ENCODE data around the gene CDRT15. TPM values are rescaled to one million over a fixed set of nuclear protein-coding genes. Genes with fewer than 3 reads are reported as not detected.

CDRT15 gene
- total and polyA plus RNA-seq, 8 donors = 0.83 to 1.6 (median 1.0) TPM; not detected in 2

DNA sequence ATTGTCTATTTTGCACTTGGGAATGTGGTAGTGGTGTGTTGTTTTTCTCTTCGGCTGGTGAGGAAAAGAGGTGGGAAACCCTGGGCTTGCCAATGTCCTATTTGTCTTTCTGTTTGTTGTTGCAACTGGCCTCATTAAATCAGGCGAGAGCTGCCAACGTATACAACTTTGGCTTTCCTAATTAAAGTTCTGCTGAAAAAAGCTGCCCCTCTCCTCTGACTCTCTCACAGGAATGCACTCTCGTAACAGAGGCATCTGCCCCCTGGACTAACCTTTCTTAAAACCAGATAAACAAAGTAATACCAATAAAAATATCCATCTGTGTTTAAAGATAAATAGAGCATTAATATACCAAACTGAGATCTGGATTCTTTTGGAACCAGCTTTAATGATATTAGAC is 7.8 kb downstream of the CDRT15 start:
- H3K4me1 ChIP-seq = no peaks in the 10 kb centered on the region
- intact Hi-C loops (cut with DNase I) = no loop called here
- DNase-seq (no peak), ATAC-seq (no peak)
- no peaks in the 10 kb centered on the region for H3K27me3 ChIP-seq
- no peak overlapping the region for H3K27ac ChIP-seq
- no peak overlapping the region for H3K4me3 ChIP-seq
- H3K36me3 ChIP-seq = no peaks in the 10 kb centered on the region
- TF ChIP-seq, protein P1, sequence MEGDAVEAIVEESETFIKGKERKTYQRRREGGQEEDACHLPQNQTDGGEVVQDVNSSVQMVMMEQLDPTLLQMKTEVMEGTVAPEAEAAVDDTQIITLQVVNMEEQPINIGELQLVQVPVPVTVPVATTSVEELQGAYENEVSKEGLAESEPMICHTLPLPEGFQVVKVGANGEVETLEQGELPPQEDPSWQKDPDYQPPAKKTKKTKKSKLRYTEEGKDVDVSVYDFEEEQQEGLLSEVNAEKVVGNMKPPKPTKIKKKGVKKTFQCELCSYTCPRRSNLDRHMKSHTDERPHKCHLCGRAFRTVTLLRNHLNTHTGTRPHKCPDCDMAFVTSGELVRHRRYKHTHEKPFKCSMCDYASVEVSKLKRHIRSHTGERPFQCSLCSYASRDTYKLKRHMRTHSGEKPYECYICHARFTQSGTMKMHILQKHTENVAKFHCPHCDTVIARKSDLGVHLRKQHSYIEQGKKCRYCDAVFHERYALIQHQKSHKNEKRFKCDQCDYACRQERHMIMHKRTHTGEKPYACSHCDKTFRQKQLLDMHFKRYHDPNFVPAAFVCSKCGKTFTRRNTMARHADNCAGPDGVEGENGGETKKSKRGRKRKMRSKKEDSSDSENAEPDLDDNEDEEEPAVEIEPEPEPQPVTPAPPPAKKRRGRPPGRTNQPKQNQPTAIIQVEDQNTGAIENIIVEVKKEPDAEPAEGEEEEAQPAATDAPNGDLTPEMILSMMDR (IDR thresholded peaks at IDR 0.05) = no peak
- no peaks in the 10 kb centered on the region for H3K9me3 ChIP-seq

DNA sequence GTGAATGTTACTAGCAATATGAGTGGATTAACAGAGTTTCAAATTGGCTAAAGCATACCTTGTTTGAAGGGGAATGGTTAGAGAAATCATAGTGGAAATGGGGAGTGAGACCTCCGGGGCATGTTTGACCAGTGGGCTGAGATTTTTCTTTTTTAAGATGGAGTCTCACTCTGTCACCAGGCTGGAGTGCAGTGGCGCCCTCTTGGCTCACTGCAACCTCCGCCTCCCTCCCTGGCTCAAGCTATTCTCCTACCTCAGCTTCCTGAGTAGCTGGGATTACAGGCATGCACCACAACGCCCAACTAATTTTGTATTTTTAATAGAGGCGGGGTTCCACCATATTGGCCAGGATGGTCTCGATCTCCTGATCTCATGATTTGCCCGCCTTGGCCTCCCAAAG is 9.6 kb downstream of the CDRT15 start:
- no peak overlapping the region for H3K27ac ChIP-seq
- no peaks in the 10 kb centered on the region for H3K9me3 ChIP-seq
- ATAC-seq (no peak), DNase-seq (no peak)
- H3K4me3 ChIP-seq = no peak overlapping the region
- H3K27me3 ChIP-seq = no peaks in the 10 kb centered on the region
- TF ChIP-seq, protein P1 (IDR thresholded peaks at IDR 0.05) = no peak
- H3K4me1 ChIP-seq = no peaks in the 10 kb centered on the region
- H3K36me3 ChIP-seq = no peaks in the 10 kb centered on the region
- intact Hi-C loops (cut with DNase I) = no loop called here

DNA sequence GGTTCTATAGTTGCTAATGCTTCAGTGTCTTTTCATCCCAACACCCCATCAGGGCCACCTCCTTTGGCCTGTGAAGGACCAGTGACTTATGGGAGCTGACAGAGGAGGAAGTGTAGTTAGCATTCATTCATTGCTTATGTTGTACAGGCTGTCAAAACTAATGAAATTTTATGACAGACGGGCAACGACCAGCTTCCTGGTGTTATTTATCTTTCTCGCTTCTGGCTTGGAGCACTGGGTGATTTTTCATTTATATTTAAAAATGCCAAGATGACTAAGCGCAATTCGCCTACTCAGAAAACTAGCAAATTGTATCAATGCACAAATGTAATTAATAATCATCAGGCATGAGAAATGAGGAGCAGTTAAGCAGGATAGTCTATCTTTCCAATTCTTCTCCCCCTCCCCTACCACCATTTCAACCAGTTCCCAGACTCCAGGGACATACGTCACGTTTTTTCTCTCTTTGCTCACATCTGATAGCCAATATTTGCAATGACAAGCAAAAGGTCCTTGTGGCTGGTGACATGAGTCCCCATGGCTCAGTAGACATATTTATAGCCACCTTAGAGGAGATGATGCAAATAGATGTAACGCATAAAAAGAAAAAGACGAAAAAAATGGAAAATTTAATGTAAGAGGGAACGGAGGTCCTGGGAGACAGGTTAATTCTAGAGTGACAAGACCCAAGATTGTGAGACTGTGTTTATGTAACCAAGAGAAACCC is 11.2 kb downstream of the CDRT15 start:
- TF ChIP-seq, protein P1 (IDR thresholded peaks at IDR 0.05) = no peak

DNA sequence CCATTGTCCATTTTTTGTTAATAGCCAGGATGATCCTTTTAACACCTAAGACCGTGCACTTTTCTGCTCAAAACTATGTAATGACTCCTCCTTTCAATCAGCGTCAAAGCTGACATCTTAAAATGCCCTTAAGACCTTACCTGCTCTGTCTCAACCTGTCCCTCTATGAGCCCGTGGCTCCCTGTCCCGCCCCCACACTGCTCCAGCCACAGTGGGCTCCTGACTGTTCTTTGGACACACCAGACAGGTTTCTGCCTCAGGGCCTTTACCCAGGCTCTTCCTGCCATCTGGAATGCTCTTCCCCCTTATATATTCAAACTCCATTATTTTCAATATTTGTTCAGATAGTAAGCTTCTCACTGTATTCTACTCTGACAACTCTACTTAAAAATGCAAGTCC is 14.1 kb downstream of the CDRT15 start:
- no peaks in the 10 kb centered on the region for H3K27me3 ChIP-seq
- TF ChIP-seq, protein P1 (IDR thresholded peaks at IDR 0.05) = no peak
- no peaks in the 10 kb centered on the region for H3K9me3 ChIP-seq
- H3K4me1 ChIP-seq = no peaks in the 10 kb centered on the region
- no peak overlapping the region for H3K4me3 ChIP-seq
- intact Hi-C loops (cut with DNase I) = no loop called here
- DNase-seq = no peak
- H3K36me3 ChIP-seq = no peaks in the 10 kb centered on the region
- no peak for ATAC-seq
- H3K27ac ChIP-seq = no peak overlapping the region

More for the DNA sequence above, 11.2 kb downstream of the CDRT15 start:
- intact Hi-C loops (cut with DNase I) = no loop called here
- H3K27me3 ChIP-seq = no peaks in the 10 kb centered on the region
- H3K27ac ChIP-seq = no peak overlapping the region
- H3K9me3 ChIP-seq = no peaks in the 10 kb centered on the region
- no peak overlapping the region for H3K4me3 ChIP-seq
- no peaks in the 10 kb centered on the region for H3K4me1 ChIP-seq
- DNase-seq (no peak), ATAC-seq (no peak)
- H3K36me3 ChIP-seq = no peaks in the 10 kb centered on the region

DNA sequence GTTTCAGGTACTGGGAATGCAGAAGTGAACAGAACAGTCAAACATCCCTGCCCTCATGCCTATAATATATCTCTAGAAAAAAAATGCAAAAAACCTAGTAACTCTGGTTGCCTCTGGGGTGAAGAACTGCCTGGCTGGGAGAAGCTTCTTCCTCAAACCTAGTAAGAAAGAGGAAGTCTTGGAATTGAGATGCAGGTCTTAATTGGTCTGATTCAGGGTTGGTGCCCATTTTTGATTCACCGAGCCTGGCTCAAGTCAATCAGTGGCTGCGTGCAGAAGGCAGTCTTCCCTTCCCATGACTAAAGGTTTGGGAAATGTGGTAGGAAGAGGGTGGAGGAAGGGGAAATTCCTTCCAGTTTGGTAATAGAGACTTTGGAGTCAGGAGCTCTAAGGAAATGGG is 22.4 kb downstream of the CDRT15 start:
- H3K4me3 ChIP-seq = no peak overlapping the region
- ATAC-seq (no peak), DNase-seq (no peak)
- H3K4me1 ChIP-seq = no peaks in the 10 kb centered on the region
- no peaks in the 10 kb centered on the region for H3K36me3 ChIP-seq
- TF ChIP-seq, protein P1 (IDR thresholded peaks at IDR 0.05) = no peak
- no peaks in the 10 kb centered on the region for H3K27me3 ChIP-seq
- peaks cover 0 to 1% of the 10 kb centered on the region in 2 donors for H3K9me3 ChIP-seq
- no peak overlapping the region for H3K27ac ChIP-seq
- intact Hi-C loops (cut with DNase I) = no loop called here

Measured in left lung (tissue), 10 donors.